Right renal pelvis (tissue), 4 donors: Measurements from ENCODE around the gene PDE8B. TPM values are rescaled to one million over a fixed set of nuclear protein-coding genes. Genes with fewer than 3 reads are reported as not detected.
"Not testable (repeated sequence)": the region's sequence is repeated elsewhere in the genome, so short reads cannot be mapped to it uniquely, and the experiment has no call there.

Experiments
- DNase-seq, 4 donors: peaks; one replicate each; pipeline ENCODE4 v3.0.0-alpha.2; 2013; ENCODE audit warnings: low read depth in 4 of 4, low spot score in 3 of 4, missing footprints in 1 of 4
- polyA plus RNA-seq, 4 donors: library from polyadenylated mRNA; unstranded; fragments of 120-200 nt; gene quantifications; one replicate each; pipeline ENCODE4 v1.2.1, GENCODE V29; 2013; ENCODE audit not compliant: insufficient read length in 4 of 4

PDE8B gene
- polyA plus RNA-seq, 4 donors: 4.4 to 8.1 (median 6.3) TPM

GRCh38 chr5:77355080-77355479 lies 144.6 kb downstream of the PDE8B start:
- DNase-seq: no peak

DNA sequence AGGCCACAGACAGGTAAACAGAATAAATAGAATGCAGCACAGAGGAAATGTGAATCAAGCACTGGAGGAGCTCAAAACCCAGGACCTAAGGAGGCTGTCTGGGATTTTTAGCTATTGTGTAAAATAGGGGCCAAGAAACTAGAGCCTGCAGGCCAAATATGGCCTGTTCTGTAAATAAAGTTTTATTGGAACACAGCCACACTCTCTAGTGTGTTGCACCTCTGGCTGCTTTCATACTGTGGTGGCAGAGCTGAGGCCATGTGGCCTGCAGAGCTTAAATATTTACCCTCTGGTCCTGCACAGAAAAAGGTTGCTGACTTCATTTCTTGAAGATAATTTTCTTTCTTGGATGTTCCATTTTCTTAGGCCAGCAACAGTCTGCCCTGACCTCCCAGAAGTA lies 145.3 kb downstream of the PDE8B start:
- no peak for DNase-seq

DNA sequence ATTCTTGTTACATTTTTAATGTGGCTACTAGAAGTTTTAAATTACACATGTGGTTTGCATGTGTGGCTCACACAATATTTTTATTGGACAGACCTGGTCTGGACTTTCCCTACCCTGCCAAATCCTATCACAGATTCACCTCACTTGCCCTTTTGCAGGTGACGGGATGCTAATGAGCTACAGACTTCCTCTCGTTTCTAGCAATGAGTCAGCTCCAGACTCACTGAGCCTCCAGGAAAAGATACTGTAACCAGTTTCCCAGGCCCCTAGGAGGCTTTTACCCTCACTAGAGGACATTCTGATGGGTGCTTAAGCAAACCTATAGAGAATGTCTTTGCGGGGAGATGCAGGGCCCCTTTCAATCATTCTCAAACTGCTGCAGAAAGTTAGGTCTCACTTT lies 146.3 kb downstream of the PDE8B start:
- no peak for DNase-seq

DNA sequence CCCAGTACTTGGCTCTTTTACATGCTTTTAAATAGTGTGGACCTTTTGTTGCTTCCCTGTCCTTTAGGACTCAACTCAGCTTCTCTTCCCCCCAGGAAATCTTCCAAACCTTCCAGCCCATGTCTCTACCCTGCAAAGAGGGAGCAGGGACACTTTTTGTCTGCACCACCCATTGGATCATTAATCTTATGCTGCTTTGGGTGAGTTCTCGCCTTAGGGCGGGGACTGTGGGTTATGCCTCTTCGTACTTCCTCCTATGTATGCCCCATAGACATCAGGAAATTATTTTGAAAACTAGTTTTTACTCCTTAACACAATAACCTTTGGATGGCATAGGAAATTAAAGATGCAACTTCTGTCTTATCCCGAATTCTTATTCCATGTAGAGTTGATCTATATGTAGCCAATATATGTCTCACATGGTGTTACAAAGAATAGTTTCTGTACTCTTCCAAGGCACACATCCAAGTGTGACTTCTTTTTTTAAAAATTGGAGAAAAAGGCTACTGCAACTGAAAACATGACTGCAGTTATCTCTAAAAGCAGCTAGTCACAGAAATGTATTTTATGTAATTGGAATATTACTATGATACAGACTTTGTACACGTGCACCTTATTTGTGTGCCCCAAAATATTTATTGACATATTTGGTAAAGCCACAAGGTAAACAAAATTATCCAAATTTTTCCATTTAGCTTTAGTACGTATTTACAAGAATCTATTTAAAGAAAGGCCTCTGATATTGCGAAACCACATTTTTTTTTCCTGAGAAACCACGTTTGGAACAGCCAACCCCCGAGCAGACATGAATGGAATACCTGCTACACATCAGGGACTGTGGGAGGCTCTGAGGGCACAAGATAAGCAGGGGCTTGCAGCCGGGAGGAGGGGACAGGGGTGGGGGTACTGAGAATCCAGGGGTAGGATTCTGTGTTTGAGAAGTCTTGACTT lies 148.1 kb downstream of the PDE8B start:
- DNase-seq: no peak

- no peak for DNase-seq
These were observed 148.8 kb downstream of the PDE8B start for GRCh38 chr5:77359231-77359630.

DNA sequence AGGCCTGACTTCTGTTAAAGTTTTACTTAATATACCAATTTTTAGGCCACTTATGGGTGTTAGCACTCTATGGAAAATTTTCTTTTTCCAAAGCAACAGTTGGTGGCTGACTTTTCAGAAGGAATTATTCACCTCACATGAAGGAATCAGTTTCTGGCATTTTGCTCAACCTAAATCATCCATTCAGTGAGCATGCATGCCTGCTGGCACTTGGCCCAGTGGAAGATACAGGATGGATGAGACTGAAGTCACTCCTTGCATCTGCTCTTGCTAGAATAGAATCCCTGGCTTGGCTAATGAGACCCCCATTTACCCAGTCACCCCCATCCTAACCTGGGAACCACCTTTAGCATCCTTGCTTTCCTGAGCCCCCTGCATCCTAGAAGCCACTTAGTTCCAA lies 149.9 kb downstream of the PDE8B start:
- no peak for DNase-seq

GRCh38 chr5:77360973-77361372 lies 150.5 kb downstream of the PDE8B start:
- DNase-seq: no peak

DNA sequence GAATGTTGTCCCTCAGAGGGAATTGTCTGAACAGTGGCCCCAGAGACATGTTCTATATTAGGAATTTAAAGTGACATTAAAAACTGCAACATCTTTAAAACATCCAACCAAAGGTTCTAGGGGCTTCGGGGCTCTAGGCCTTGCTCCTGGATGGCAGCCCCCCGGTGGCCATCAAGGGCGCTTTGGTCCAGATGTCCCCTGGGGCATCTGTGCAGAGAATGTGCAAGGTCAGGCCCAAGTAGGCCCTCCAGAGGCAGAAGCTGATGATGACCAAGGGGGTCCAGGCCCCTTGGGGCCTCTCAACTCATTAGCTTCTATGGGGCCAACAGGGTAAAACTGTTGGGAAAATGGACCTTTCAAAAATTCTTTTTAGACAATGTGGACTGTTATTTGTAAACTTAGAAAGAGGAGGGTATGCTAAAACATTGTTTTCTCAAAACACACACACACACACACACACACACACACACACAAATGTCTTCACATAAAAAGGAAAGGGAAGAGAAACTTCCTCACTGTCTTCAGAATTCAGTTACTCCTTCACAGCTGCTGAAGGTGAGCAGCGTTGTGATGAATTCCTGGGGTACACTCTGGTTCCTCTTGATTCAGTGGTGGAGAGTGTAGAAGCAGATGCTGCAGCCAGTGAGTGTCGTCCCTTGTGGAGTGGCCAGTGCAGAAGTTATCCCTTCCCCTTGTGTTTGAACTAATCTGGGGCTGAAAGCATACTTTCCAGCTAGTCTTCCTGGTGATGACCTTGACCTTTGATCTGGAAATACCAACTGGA lies 156.4 kb downstream of the PDE8B start:
- no peak for DNase-seq

DNA sequence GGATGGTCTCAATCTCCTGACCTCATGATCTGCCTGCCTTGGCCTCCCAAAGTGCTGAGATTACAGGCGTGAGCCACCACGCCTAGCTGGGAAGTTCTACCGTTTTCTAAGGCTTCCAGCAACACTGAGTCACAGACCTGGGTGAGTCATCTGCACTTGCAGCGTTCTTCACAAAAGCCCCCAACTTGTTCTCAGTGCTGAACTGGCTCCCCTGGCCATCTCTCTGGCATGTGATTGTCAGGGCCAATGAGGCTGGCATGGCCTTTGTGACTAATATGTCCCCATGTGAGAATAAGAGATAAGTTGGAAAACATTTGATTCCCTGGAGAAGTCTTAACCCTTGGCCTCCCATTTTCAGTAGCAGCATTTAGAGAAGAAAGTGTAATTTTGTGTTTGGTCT lies 157.3 kb downstream of the PDE8B start:
- DNase-seq: no peak

- DNase-seq: no peak
These were observed 157.9 kb downstream of the PDE8B start for GRCh38 chr5:77368367-77368766.

DNA sequence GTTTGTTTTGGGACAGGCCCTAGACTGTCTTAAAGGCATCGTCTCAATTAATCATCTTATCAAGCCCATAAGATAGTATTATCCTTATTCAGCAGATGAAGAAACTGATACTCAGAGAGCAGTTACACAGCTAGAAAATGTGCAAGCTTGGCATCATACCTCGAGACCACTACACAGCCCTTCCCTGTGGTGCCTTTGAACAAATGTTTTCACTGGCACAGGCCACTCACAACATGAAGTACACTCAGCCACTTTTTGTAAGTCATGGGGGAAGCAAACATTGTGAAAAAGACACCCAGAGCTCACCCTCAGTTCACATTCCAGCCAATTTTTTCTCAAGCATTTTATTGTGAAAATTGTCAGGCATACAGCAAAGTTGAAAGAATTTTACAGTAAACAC lies 159.1 kb downstream of the PDE8B start:
- no peak for DNase-seq

GRCh38 chr5:77374686-77375085 lies 164.2 kb downstream of the PDE8B start:
- DNase-seq: no peak

DNA sequence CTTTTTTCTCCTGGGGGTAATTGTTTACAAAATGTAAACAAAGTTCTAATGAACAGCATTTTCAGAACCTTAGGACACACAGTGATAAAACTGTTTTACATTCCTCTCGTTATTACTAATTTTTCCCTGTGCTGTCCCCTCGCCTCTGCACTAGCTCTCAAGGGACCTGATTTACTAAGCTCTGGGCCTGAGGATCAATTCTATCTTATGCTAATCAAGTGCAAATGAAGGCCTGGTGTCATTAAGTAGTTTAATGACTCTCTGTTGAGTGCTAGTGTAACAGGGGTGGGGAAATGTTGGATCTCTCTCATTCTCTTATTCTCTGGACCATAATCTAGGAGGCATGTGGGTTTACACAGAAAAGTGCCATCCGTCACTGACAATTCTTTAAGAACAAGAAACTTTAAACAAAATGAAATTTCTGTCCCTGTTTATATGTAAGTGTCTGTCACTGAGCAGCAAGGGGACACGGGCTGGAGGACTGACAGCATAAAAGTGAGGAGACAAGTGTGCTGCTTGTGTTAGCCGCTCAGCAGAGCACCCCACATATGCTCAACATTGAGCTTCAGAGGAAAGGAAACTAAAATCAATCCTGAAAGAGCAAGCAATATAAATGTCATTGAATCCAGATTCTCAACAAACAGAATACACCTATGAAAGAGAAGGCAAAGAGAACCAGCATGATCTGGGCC lies 166.3 kb downstream of the PDE8B start:
- no peak for DNase-seq

- no peak for DNase-seq
These were observed 169.1 kb downstream of the PDE8B start for GRCh38 chr5:77379558-77380061.

DNA sequence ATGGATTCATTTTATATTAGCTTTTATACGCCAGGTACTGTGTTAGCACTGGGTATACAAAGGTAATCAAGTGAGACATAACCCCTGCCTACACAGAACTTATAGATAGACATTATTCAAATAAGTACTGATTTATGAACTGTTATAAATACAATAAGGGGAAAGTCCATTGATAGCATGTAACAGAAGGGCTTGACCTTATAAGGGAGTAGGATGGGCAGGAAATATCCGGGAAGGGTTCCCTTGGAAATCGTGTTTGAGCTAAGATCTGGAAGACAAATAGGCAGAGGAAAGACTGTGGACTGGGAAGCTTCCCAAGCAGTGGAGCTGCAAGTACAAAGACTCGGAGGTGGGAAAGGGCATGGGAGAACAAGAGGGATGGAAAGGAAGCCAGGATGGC lies 170.2 kb downstream of the PDE8B start:
- DNase-seq: no peak

- DNase-seq: not testable (repeated sequence)
These were observed 172.9 kb downstream of the PDE8B start for GRCh38 chr5:77383336-77383735.

GRCh38 chr5:77386340-77386739 lies 175.9 kb downstream of the PDE8B start:
- DNase-seq: not testable (repeated sequence)

- DNase-seq: no peak
These were observed 179.3 kb downstream of the PDE8B start for GRCh38 chr5:77389746-77390145.

GRCh38 chr5:77390221-77390620 lies 179.7 kb downstream of the PDE8B start:
- no peak for DNase-seq

GRCh38 chr5:77390795-77391194 lies 180.3 kb downstream of the PDE8B start:
- DNase-seq: no peak

- DNase-seq: no peak
These were observed 180.8 kb downstream of the PDE8B start for GRCh38 chr5:77391240-77391765.
